ENCODE measurements around the gene ACER3.

DNA sequence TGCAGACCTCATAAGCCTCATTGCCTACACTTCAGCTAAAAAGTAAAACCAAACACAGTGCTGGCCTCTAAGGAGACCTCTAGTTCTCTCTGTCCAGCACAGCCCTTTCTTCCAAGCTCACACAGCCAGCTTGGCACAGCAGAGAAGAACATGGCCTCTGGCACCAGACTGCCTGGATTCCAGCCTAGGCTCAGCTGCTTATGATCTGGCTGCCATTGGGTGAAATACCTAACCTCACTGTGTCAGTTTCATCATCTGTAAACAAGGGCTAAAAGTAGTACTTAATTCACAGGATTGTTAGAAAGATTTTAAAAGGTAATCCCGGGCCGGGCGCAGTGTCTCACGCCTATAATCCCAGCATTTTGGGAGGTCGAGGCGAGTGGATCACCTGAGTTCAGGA is 9.9 kb upstream of the ACER3 start:
- TF ChIP-seq, protein P1, sequence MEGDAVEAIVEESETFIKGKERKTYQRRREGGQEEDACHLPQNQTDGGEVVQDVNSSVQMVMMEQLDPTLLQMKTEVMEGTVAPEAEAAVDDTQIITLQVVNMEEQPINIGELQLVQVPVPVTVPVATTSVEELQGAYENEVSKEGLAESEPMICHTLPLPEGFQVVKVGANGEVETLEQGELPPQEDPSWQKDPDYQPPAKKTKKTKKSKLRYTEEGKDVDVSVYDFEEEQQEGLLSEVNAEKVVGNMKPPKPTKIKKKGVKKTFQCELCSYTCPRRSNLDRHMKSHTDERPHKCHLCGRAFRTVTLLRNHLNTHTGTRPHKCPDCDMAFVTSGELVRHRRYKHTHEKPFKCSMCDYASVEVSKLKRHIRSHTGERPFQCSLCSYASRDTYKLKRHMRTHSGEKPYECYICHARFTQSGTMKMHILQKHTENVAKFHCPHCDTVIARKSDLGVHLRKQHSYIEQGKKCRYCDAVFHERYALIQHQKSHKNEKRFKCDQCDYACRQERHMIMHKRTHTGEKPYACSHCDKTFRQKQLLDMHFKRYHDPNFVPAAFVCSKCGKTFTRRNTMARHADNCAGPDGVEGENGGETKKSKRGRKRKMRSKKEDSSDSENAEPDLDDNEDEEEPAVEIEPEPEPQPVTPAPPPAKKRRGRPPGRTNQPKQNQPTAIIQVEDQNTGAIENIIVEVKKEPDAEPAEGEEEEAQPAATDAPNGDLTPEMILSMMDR (IDR thresholded peaks at IDR 0.05), result no peak
- TF ChIP-seq POLR2A (IDR thresholded peaks at IDR 0.05), result no peak
- TF ChIP-seq EP300 (IDR thresholded peaks at IDR 0.05), result no peak
- no peak for TF ChIP-seq POLR2AphosphoS5 (IDR thresholded peaks at IDR 0.05)

Data from upper lobe of left lung (tissue), 4 donors.